Neural cell (in vitro differentiated cells): ENCODE results near the gene ITGAL. TPM values are rescaled to one million over a fixed set of nuclear protein-coding genes. Genes with fewer than 3 reads are reported as not detected.

Experiments
- H2AFZ ChIP-seq: fragments of 200-600, 300-800 bp; sonication (generic), shearing (Covaris generic); 2 replicates; pipeline ENCODE4 v1.6.0; 2014; ENCODE audit warnings: low read depth, mild to moderate bottlenecking, antibody characterized with exemption, low read length, moderate library complexity
- H3F3A ChIP-seq: fragments of 200-600 bp; shearing (Covaris generic); 2 replicates; pipeline ENCODE4 v1.6.1; 2016; ENCODE audit warnings: mild to moderate bottlenecking, moderate library complexity, mixed read lengths, antibody characterized with exemption, low read length; ENCODE audit not compliant: insufficient read depth, poor library complexity, severe bottlenecking
- H3K27ac ChIP-seq: fragments of 200-600, 300-800 bp; sonication (generic), shearing (Covaris generic); 2 replicates; pipeline ENCODE4 v1.5.1; 2014; ENCODE audit warnings: mild to moderate bottlenecking, low read length, moderate library complexity
- H3K27me3 ChIP-seq: fragments of 300-800, 200-600 bp; sonication (generic), shearing (Covaris generic); 2 replicates; pipeline ENCODE4 v1.6.0; 2014; ENCODE audit warnings: mild to moderate bottlenecking, low read depth, low read length, moderate library complexity; ENCODE audit not compliant: insufficient read depth
- H3K36me3 ChIP-seq: fragments of 300-800, 200-600 bp; sonication (generic), shearing (Covaris generic); 2 replicates; pipeline ENCODE4 v1.5.1; 2014; ENCODE audit warnings: mild to moderate bottlenecking, antibody characterized with exemption, low read length, moderate library complexity; ENCODE audit not compliant: insufficient read depth
- H3K4me2 ChIP-seq: fragments of 300-800, 200-600 bp; sonication (generic), shearing (Covaris generic); 2 replicates; pipeline ENCODE4 v1.6.0; 2014; ENCODE audit warnings: mild to moderate bottlenecking, low read length
- H3K4me3 ChIP-seq: fragments of 300-800, 200-600 bp; sonication (generic), shearing (Covaris generic); 2 replicates; pipeline ENCODE4 v1.5.1; 2014; ENCODE audit warnings: mild to moderate bottlenecking, low read length, moderate library complexity
- H3K79me2 ChIP-seq: fragments of 200-600 bp; shearing (Covaris generic); replicated peaks from 2 replicates; pipeline ENCODE4 v1.6.0; 2014; ENCODE audit warnings: mild to moderate bottlenecking, low read length, moderate library complexity; ENCODE audit not compliant: insufficient read depth
- H3K9ac ChIP-seq: fragments of 300-800, 200-600 bp; sonication (generic), shearing (Covaris generic); 2 replicates; pipeline ENCODE4 v1.6.1; 2016; ENCODE audit warnings: mild to moderate bottlenecking, low read length, mixed read lengths
- H3K9me2 ChIP-seq: fragments of 200-600 bp; shearing (Covaris generic); 2 replicates; pipeline ENCODE4 v1.6.1; 2016; ENCODE audit warnings: mild to moderate bottlenecking, low read length, mixed read lengths; ENCODE audit not compliant: insufficient read depth
- H3K9me3 ChIP-seq: fragments of 200-600, 300-800 bp; sonication (generic), shearing (Covaris generic); 2 replicates; pipeline ENCODE4 v1.6.1; 2016; ENCODE audit warnings: mild to moderate bottlenecking, mixed run types, low read length, moderate library complexity, mixed read lengths
- H4K20me1 ChIP-seq: fragments of 200-600 bp; shearing (Covaris generic); 2 replicates; pipeline ENCODE4 v1.6.1; 2016; ENCODE audit warnings: mild to moderate bottlenecking, mixed run types; ENCODE audit not compliant: insufficient read depth
- EP300 ChIP-seq: fragments of 450-650 bp; conservative IDR thresholded peaks from 2 replicates; pipeline ENCODE4 v1.6.1; 2014; ENCODE audit warnings: antibody characterized with exemption, mild to moderate bottlenecking, moderate library complexity; ENCODE audit not compliant: poor library complexity, severe bottlenecking
- EZH2 ChIP-seq: fragments of 200-600, 300-800 bp; shearing (Covaris generic), sonication (generic); IDR thresholded peaks from 2 replicates; pipeline ENCODE4 v1.6.1; 2014; ENCODE audit warnings: antibody characterized with exemption, low read length, borderline replicate concordance, mild to moderate bottlenecking; ENCODE audit not compliant: insufficient read depth, poor library complexity, severe bottlenecking
- MXI1 ChIP-seq: fragments of 450-650 bp; conservative IDR thresholded peaks from 2 replicates; pipeline ENCODE4 v1.6.1; 2014; ENCODE audit warnings: antibody characterized with exemption, mild to moderate bottlenecking; ENCODE audit not compliant: poor library complexity, severe bottlenecking
- POLR2AphosphoS5 ChIP-seq: IDR thresholded peaks from 2 replicates; pipeline ENCODE4 v1.6.1; 2012
- RAD21 ChIP-seq: fragments of 450-650 bp; conservative IDR thresholded peaks from 2 replicates; pipeline ENCODE4 v1.6.1; 2014; ENCODE audit warnings: antibody characterized with exemption, mild to moderate bottlenecking, moderate library complexity
- SMC3 ChIP-seq: fragments of 450-650 bp; conservative IDR thresholded peaks from 2 replicates; pipeline ENCODE4 v1.6.1; 2014; ENCODE audit warnings: antibody characterized with exemption, mild to moderate bottlenecking, moderate library complexity; ENCODE audit not compliant: poor library complexity
- TAF1 ChIP-seq: IDR thresholded peaks from 2 replicates; pipeline ENCODE4 v1.6.1; 2012; ENCODE audit warnings: low read depth
- polyA plus RNA-seq: library from polyadenylated mRNA; depleted of rRNA; stranded (reverse); fragments of >200 nt; gene quantifications from 2 replicates; pipeline ENCODE4 v1.2.3, GENCODE V29; 2014
- TF ChIP-seq, protein P1 (sequence below): fragments of 450-650 bp; IDR thresholded peaks from 2 replicates; pipeline ENCODE4 v1.5.1; 2014; ENCODE audit warnings: antibody characterized with exemption, mild to moderate bottlenecking, moderate library complexity; ENCODE audit not compliant: poor library complexity, severe bottlenecking
- TF ChIP-seq, protein P2 (sequence below): IDR thresholded peaks from 2 replicates; pipeline ENCODE4 v1.6.1; 2012; ENCODE audit warnings: borderline replicate concordance

The ITGAL gene
- polyA plus RNA-seq, 1 donor from 2014 or later = not detected

DNA sequence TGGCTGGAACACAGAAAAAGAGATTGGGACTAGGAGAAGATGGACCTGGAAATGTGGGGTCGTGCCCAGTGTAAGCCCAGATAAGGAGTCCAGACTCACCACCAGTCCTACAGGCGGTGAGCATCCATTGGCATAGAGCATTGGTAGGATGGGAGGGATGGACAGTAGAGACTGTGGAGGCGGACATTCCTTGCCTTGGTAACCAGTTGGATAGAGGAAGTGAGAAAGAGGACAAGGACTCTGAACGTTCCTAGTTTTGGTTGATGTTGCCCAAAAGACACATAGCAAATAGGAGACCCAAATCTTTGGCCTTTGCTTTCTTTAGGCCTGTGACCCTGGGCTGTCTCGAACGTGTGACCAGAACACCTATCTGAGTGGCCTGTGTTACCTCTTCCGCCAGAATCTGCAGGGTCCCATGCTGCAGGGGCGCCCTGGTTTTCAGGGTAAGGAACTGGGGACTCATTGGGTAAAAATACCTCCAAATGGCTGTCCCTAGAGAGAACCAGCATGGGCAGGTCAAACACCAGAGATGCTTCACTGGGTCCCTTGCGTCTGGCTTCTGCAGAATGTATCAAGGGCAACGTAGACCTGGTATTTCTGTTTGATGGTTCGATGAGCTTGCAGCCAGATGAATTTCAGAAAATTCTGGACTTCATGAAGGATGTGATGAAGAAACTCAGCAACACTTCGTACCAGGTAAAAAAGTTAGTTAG, 6.4 kb downstream of the ITGAL start:
- no peaks in the 10 kb centered on the region for H3K9me2 ChIP-seq
- no peaks in the 10 kb centered on the region for H3K27me3 ChIP-seq
- H2AFZ ChIP-seq = no peak overlapping the region
- no peaks in the 10 kb centered on the region for H3K9me3 ChIP-seq
- no peak overlapping the region for H3K4me3 ChIP-seq
- H3K27ac ChIP-seq = no peak overlapping the region
- no peak overlapping the region for H3K9ac ChIP-seq
- H3F3A ChIP-seq = no peaks in the 10 kb centered on the region
- TF ChIP-seq, protein P1, sequence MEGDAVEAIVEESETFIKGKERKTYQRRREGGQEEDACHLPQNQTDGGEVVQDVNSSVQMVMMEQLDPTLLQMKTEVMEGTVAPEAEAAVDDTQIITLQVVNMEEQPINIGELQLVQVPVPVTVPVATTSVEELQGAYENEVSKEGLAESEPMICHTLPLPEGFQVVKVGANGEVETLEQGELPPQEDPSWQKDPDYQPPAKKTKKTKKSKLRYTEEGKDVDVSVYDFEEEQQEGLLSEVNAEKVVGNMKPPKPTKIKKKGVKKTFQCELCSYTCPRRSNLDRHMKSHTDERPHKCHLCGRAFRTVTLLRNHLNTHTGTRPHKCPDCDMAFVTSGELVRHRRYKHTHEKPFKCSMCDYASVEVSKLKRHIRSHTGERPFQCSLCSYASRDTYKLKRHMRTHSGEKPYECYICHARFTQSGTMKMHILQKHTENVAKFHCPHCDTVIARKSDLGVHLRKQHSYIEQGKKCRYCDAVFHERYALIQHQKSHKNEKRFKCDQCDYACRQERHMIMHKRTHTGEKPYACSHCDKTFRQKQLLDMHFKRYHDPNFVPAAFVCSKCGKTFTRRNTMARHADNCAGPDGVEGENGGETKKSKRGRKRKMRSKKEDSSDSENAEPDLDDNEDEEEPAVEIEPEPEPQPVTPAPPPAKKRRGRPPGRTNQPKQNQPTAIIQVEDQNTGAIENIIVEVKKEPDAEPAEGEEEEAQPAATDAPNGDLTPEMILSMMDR = no peak
- TF ChIP-seq TAF1 (no peak), EP300 (no peak), SMC3 (no peak), EZH2 (no peak), RAD21 (no peak), POLR2AphosphoS5 (no peak), MXI1 (no peak)
- TF ChIP-seq, protein P2, sequence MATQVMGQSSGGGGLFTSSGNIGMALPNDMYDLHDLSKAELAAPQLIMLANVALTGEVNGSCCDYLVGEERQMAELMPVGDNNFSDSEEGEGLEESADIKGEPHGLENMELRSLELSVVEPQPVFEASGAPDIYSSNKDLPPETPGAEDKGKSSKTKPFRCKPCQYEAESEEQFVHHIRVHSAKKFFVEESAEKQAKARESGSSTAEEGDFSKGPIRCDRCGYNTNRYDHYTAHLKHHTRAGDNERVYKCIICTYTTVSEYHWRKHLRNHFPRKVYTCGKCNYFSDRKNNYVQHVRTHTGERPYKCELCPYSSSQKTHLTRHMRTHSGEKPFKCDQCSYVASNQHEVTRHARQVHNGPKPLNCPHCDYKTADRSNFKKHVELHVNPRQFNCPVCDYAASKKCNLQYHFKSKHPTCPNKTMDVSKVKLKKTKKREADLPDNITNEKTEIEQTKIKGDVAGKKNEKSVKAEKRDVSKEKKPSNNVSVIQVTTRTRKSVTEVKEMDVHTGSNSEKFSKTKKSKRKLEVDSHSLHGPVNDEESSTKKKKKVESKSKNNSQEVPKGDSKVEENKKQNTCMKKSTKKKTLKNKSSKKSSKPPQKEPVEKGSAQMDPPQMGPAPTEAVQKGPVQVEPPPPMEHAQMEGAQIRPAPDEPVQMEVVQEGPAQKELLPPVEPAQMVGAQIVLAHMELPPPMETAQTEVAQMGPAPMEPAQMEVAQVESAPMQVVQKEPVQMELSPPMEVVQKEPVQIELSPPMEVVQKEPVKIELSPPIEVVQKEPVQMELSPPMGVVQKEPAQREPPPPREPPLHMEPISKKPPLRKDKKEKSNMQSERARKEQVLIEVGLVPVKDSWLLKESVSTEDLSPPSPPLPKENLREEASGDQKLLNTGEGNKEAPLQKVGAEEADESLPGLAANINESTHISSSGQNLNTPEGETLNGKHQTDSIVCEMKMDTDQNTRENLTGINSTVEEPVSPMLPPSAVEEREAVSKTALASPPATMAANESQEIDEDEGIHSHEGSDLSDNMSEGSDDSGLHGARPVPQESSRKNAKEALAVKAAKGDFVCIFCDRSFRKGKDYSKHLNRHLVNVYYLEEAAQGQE = no peak
- no peaks in the 10 kb centered on the region for H3K36me3 ChIP-seq
- no peak overlapping the region for H3K4me2 ChIP-seq
- H3K79me2 ChIP-seq = no peaks in the 10 kb centered on the region
- no peaks in the 10 kb centered on the region for H4K20me1 ChIP-seq

DNA sequence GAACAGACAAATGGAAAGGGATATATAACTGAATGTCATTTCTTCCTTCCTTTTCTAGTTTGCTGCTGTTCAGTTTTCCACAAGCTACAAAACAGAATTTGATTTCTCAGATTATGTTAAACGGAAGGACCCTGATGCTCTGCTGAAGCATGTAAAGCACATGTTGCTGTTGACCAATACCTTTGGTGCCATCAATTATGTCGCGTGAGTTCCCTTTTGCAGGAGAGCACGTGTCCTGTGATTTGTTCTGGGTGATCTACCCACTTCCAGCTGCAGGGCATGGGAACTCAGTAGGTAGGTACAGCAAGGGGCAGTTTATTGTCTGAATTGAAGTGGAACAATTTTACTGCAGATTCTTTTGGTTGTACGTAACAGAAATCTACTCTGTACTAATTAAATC, 8.8 kb downstream of the ITGAL start:
- H3F3A ChIP-seq = no peaks in the 10 kb centered on the region
- H4K20me1 ChIP-seq = no peaks in the 10 kb centered on the region
- H3K9ac ChIP-seq = no peak overlapping the region
- H3K27me3 ChIP-seq = no peaks in the 10 kb centered on the region
- no peaks in the 10 kb centered on the region for H3K79me2 ChIP-seq
- H3K4me2 ChIP-seq = no peak overlapping the region
- no peak overlapping the region for H2AFZ ChIP-seq
- H3K36me3 ChIP-seq = no peaks in the 10 kb centered on the region
- H3K4me3 ChIP-seq = no peak overlapping the region
- H3K27ac ChIP-seq = no peak overlapping the region
- TF ChIP-seq, protein P1 = no peak
- TF ChIP-seq MXI1 = no peak
- no peak for TF ChIP-seq EZH2
- TF ChIP-seq POLR2AphosphoS5 = no peak
- TF ChIP-seq SMC3 = no peak
- TF ChIP-seq, protein P2 = no peak
- no peak for TF ChIP-seq TAF1
- TF ChIP-seq EP300 = no peak
- TF ChIP-seq RAD21 = no peak
- H3K9me3 ChIP-seq = no peaks in the 10 kb centered on the region
- H3K9me2 ChIP-seq = no peaks in the 10 kb centered on the region
